ENCODE results near the gene USP17L21.
"Not testable (repeated sequence)": the region's sequence is repeated elsewhere in the genome, so short reads cannot be mapped to it uniquely, and the experiment has no call there.

The USP17L21 gene

DNA sequence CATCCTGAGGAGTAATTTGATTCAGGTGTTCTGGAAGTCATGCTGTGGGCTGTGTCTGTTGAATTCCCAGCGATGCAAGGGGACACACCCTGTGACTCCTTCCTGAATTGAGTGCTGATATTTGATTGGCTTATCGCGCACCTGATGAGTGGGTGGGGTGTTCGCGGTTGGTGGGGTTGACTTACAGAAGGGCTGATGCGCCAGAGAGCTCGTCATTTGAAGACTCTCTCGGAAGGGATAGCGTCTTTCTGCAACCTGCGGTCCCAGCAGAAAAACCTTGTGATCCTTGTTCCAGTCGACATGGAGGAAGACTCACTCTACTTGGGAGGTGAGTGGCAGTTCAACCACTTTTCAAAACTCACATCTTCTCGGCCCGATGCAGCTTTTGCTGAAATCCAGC is at the start of gene USP17L21:
TSS of gene USP17L21 (plus strand) at position 301 of the 400 bp plus-strand sequence. CDS start at position 301, 0 bp downstream.
- DNase-seq = not testable (repeated sequence)

DNA sequence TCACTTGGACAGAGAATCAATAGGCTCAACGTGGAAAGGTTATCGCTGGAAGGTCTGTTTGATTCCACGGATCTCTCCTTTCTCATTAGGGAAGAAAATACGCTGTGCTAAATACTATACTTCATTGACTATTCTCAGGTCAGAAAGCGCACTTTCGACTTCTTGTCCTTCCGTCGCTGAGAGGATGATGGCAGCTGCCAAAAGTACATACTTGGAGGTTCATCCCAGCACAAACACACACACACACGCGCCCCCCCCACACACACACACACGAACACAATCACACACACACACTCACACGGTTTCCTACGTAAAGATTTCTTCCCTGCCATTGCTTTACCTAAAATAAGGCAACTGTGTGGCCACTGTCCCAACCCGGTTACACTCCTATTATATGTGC is 48.0 kb upstream of the USP17L21 start:
- not testable (repeated sequence) for DNase-seq

DNA sequence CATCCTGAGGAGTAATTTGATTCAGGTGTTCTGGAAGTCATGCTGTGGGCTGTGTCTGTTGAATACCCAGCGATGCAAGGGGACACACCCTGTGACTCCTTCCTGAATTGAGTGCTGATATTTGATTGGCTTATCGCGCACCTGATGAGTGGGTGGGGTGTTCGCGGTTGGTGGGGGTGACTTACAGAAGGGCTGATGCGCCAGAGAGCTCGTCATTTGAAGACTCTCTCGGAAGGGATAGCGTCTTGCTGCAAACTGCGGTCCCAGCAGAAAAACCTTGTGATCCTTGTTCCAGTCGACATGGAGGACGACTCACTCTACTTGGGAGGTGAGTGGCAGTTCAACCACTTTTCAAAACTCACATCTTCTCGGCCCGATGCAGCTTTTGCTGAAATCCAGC is 47.6 kb upstream of the USP17L21 start, which contains the start of gene USP17L11:
TSS of gene USP17L11 (plus strand) at position 301 of the 400 bp plus-strand sequence. CDS start at position 301, 0 bp downstream.
- DNase-seq = not testable (repeated sequence)

DNA sequence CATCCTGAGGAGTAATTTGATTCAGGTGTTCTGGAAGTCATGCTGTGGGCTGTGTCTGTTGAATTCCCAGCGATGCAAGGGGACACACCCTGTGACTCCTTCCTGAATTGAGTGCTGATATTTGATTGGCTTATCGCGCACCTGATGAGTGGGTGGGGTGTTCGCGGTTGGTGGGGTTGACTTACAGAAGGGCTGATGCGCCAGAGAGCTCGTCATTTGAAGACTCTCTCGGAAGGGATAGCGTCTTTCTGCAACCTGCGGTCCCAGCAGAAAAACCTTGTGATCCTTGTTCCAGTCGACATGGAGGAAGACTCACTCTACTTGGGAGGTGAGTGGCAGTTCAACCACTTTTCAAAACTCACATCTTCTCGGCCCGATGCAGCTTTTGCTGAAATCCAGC is 42.8 kb upstream of the USP17L21 start, which contains the start of gene USP17L12:
TSS of gene USP17L12 (plus strand) at position 301 of the 400 bp plus-strand sequence. CDS start at position 301, 0 bp downstream.
- not testable (repeated sequence) for DNase-seq

DNA sequence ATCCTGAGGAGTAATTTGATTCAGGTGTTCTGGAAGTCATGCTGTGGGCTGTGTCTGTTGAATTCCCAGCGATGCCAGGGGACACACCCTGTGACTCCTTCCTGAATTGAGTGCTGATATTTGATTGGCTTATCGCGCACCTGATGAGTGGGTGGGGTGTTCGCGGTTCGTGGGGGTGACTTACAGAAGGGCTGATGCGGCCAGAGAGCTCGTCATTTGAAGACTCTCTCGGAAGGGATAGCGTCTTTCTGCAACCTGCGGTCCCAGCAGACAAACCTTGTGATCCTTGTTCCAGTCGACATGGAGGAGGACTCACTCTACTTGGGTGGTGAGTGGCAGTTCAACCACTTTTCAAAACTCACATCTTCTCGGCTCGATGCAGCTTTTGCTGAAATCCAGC is 38.1 kb upstream of the USP17L21 start, which contains the start of gene USP17L13:
TSS of gene USP17L13 (plus strand) at position 301 of the 400 bp plus-strand sequence. CDS start at position 301, 0 bp downstream.
- not testable (repeated sequence) for DNase-seq

DNA sequence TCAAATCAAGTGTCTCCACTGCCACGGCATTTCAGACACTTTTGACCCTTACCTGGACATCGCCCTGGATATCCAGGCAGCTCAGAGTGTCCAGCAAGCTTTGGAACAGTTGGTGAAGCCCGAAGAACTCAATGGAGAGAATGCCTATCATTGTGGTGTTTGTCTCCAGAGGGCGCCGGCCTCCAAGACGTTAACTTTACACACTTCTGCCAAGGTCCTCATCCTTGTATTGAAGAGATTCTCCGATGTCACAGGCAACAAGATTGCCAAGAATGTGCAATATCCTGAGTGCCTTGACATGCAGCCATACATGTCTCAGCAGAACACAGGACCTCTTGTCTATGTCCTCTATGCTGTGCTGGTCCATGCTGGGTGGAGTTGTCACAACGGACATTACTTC is 32.4 kb upstream of the USP17L21 start:
- DNase-seq = not testable (repeated sequence)

GRCh38 chr4:9234085-9234484 is 28.6 kb upstream of the USP17L21 start, which contains the start of gene USP17L15:
Gene USP17L15 (plus strand): TSS chr4:9234385. CDS start chr4:9234385, 0 bp downstream.
- DNase-seq = not testable (repeated sequence)

DNA sequence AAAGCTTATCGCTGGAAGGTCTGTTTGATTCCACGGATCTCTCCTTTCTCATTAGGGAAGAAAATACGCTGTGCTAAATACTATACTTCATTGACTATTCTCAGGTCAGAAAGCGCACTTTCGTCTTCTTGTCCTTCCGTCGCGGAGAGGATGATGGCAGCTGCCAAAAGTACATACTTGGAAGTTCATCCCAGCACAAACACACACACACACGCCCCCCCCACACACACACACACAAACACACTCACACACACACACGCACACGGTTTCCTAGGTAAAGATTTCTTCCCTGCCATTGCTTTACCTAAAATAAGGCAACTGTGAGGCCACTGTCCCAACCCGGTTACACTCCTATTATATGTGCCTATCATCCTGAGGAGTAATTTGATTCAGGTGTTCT is 24.2 kb upstream of the USP17L21 start:
- DNase-seq = not testable (repeated sequence)

DNA sequence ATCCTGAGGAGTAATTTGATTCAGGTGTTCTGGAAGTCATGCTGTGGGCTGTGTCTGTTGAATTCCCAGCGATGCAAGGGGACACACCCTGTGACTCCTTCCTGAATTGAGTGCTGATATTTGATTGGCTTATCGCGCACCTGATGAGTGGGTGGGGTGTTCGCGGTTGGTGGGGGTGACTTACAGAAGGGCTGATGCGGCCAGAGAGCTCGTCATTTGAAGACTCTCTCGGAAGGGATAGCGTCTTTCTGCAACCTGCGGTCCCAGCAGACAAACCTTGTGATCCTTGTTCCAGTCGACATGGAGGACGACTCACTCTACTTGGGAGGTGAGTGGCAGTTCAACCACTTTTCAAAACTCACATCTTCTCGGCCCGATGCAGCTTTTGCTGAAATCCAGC is 19.1 kb upstream of the USP17L21 start, which contains the start of gene USP17L17:
TSS of gene USP17L17 (plus strand) at position 301 of the 400 bp plus-strand sequence. CDS start at position 301, 0 bp downstream.
- DNase-seq = not testable (repeated sequence)

DNA sequence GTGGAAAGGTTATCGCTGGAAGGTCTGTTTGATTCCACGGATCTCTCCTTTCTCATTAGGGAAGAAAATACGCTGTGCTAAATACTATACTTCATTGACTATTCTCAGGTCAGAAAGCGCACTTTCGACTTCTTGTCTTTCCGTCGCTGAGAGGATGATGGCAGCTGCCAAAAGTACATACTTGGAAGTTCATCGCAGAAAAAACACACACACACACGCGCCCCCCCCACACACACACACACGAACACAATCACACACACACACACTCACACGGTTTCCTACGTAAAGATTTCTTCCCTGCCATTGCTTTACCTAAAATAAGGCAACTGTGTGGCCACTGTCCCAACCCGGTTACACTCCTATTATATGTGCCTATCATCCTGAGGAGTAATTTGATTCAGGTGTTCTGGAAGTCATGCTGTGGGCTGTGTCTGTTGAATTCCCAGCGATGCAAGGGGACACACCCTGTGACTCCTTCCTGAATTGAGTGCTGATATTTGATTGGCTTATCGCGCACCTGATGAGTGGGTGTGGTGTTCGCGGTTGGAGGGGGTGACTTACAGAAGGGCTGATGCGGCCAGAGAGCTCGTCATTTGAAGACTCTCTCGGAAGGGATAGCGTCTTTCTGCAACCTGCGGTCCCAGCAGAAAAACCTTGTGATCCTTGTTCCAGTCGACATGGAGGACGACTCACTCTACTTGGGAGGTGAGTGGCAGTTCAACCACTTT is 14.6 kb upstream of the USP17L21 start, which contains the start of gene USP17L18:
TSS of gene USP17L18 (plus strand) at position 678 of the 728 bp plus-strand sequence. CDS start at position 678, 0 bp downstream.
- DNase-seq = not testable (repeated sequence)

DNA sequence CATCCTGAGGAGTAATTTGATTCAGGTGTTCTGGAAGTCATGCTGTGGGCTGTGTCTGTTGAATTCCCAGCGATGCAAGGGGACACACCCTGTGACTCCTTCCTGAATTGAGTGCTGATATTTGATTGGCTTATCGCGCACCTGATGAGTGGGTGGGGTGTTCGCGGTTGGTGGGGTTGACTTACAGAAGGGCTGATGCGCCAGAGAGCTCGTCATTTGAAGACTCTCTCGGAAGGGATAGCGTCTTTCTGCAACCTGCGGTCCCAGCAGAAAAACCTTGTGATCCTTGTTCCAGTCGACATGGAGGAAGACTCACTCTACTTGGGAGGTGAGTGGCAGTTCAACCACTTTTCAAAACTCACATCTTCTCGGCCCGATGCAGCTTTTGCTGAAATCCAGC is 9.6 kb upstream of the USP17L21 start, which contains the start of gene USP17L19:
TSS of gene USP17L19 (plus strand) at position 301 of the 400 bp plus-strand sequence. CDS start at position 301, 0 bp downstream.
- DNase-seq = not testable (repeated sequence)

- DNase-seq = not testable (repeated sequence)
These were observed 4.8 kb upstream of the USP17L21 start, which contains the start of gene USP17L20 for GRCh38 chr4:9257824-9258223. Gene USP17L20 (plus strand): TSS chr4:9258124. CDS start chr4:9258124, 0 bp downstream.

DNA sequence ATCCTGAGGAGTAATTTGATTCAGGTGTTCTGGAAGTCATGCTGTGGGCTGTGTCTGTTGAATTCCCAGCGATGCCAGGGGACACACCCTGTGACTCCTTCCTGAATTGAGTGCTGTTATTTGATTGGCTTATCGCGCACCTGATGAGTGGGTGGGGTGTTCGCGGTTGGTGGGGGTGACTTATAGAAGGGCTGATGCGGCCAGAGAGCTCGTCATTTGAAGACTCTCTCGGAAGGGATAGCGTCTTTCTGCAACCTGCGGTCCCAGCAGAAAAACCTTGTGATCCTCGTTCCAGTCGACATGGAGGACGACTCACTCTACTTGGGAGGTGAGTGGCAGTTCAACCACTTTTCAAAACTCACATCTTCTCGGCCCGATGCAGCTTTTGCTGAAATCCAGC is 4.6 kb downstream of the USP17L21 start, which contains the start of gene USP17L22:
TSS of gene USP17L22 (plus strand) at position 301 of the 400 bp plus-strand sequence. CDS start at position 301, 0 bp downstream.
- not testable (repeated sequence) for DNase-seq

GRCh38 chr4:9271719-9272118 is 9.0 kb downstream of the USP17L21 start:
- DNase-seq = not testable (repeated sequence)

Data from suppressor macrophage treated with lipopolysaccharide for 1 hour (primary cell).